Measurements from ENCODE around the gene TEX13B.

- TF ChIP-seq, protein P1, sequence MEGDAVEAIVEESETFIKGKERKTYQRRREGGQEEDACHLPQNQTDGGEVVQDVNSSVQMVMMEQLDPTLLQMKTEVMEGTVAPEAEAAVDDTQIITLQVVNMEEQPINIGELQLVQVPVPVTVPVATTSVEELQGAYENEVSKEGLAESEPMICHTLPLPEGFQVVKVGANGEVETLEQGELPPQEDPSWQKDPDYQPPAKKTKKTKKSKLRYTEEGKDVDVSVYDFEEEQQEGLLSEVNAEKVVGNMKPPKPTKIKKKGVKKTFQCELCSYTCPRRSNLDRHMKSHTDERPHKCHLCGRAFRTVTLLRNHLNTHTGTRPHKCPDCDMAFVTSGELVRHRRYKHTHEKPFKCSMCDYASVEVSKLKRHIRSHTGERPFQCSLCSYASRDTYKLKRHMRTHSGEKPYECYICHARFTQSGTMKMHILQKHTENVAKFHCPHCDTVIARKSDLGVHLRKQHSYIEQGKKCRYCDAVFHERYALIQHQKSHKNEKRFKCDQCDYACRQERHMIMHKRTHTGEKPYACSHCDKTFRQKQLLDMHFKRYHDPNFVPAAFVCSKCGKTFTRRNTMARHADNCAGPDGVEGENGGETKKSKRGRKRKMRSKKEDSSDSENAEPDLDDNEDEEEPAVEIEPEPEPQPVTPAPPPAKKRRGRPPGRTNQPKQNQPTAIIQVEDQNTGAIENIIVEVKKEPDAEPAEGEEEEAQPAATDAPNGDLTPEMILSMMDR (IDR thresholded peaks at IDR 0.05), result no peak
- TF ChIP-seq POLR2AphosphoS5 (IDR thresholded peaks at IDR 0.05) (no peak), POLR2A (IDR thresholded peaks at IDR 0.05) (no peak)
These were observed 48.0 kb upstream of the TEX13B start for GRCh38 chrX:108029928-108030711.
